Effector memory CD8-positive, alpha-beta T cell (primary cell): ENCODE results near the gene PLEKHA6.
"Not testable (repeated sequence)": the region's sequence is repeated elsewhere in the genome, so short reads cannot be mapped to it uniquely, and the experiment has no call there.

Source experiments
- ATAC-seq: fragments of 150-1000 bp; cut with Tn5 transposase; replicated peaks from 2 replicates; pipeline ENCODE4 v1.10.0; 2021; ENCODE audit warnings: mild to moderate bottlenecking, moderate library complexity
- DNase-seq, 3 experiments: peaks; one replicate each; pipeline ENCODE4 v3.0.0; 2021
- H3K27ac Mint-ChIP-seq, 2 donors: one replicate each; pipeline ENCODE4 v1.8.0; 2022; ENCODE audit warnings: mild to moderate bottlenecking in 2 of 2, mixed read lengths in 2 of 2, moderate library complexity in 2 of 2
- H3K27me3 Mint-ChIP-seq, 2 donors: one replicate each; pipeline ENCODE4 v1.8.0; 2022; ENCODE audit warnings: mixed read lengths in 2 of 2
- H3K36me3 Mint-ChIP-seq: one replicate; pipeline ENCODE4 v1.8.0; 2022; ENCODE audit warnings: mild to moderate bottlenecking, moderate library complexity, mixed read lengths; ENCODE audit not compliant: insufficient read depth
- H3K4me1 Mint-ChIP-seq, 2 donors: one replicate each; pipeline ENCODE4 v1.8.0; 2022; ENCODE audit warnings: low read depth in 2 of 2, mixed read lengths in 2 of 2
- H3K4me3 Mint-ChIP-seq, 2 donors: one replicate each; pipeline ENCODE4 v1.8.0; 2022; ENCODE audit warnings: mild to moderate bottlenecking in 2 of 2, mixed read lengths in 2 of 2, moderate library complexity in 2 of 2
- H3K9me3 Mint-ChIP-seq, 2 donors: one replicate each; pipeline ENCODE4 v1.8.0; 2022; ENCODE audit warnings: mixed read lengths in 2 of 2

The PLEKHA6 gene

DNA sequence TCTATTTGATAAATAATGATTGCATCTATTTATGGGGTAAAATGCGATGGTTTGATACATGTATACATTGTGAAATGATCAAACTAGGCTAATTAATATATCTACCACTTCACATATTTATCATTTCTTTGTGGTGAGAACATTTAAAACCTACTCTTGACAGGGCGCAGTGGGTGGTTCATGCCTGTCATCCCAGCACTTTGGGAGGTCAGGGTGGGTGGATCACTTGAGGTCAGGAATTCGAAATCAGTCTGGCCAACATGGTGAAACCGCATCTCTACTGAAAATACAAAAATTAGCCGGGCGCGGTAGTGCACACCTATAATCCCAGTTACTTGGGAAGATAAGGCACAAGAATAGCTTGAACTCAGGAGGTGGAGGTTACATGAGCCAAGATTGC lies 25.3 kb downstream of the PLEKHA6 start:
- no peak for DNase-seq
- peaks cover 18 to 29% of the 10 kb centered on the region in 2 donors for H3K27me3 Mint-ChIP-seq

DNA sequence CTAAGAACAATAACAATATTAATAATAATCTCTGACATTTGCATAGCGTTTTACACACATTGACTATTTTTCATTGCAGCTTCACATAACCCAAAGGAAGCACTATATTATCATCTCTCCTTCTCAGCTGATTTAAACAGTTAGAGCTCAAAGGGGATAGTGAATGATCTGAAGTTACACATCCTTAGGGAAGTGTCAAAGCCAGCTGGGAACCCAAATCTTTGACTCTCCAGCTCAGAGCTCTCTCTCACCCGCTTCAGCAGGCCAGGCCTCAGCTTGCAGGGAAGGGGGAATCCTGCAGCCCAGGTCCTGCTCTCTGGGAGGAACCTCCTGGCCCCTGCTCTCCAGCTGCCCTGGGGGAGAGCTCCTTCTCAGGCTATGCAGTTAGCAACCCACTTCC lies 26.3 kb downstream of the PLEKHA6 start:
- H3K36me3 Mint-ChIP-seq: no peaks in the 10 kb centered on the region
- H3K9me3 Mint-ChIP-seq: no peaks in the 10 kb centered on the region
- no peak overlapping the region for H3K4me3 Mint-ChIP-seq
- H3K27ac Mint-ChIP-seq: no peak overlapping the region
- DNase-seq: no peak
- H3K4me1 Mint-ChIP-seq: no peaks in the 10 kb centered on the region
- ATAC-seq: no peak
- peaks cover 25 to 28% of the 10 kb centered on the region in 2 donors for H3K27me3 Mint-ChIP-seq

More for the DNA sequence above, 25.3 kb downstream of the PLEKHA6 start:
- Mint-ChIP-seq H3K27ac (no peak overlapping the region), H3K4me3 (no peak overlapping the region), H3K36me3 (no peaks in the 10 kb centered on the region), H3K9me3 (no peaks in the 10 kb centered on the region), H3K4me1 (no peaks in the 10 kb centered on the region)
- ATAC-seq: no peak

DNA sequence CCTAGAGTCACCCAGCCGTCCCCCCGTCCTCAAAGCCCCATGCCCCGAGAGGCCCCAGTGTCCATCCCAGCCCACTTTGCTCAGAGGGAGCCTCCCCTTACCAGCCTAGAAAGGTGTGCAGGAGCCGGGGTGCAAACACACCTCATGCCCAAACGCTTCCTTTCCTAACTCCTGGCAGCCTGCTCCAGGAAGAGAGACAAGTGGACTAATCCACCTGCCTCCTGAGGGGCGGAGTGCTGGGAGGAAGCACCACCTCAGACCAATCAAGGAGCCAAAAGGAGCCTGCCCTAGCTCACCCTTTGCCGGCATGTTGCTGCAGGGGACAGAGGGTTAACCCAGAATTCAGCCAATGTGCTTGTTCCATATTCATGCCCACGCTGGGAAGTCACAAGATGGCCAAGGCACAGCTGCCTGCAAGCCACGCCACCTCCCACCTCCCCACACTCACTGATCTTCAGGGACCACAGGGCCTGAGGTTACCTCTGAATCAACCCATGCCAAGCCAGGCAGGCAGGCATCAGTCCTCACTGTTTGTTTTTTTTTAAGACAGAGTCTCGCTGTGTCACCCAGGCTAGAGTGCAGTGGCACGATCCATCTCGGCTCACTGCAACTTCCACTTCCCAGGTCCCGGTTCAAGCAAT lies 27.8 kb downstream of the PLEKHA6 start:
- H3K9me3 Mint-ChIP-seq: no peaks in the 10 kb centered on the region
- H3K27ac Mint-ChIP-seq: no peak overlapping the region
- H3K36me3 Mint-ChIP-seq: no peaks in the 10 kb centered on the region
- no peaks in the 10 kb centered on the region for H3K4me1 Mint-ChIP-seq
- no peak for DNase-seq
- H3K27me3 Mint-ChIP-seq: peaks cover 25 to 36% of the 10 kb centered on the region in 2 donors
- H3K4me3 Mint-ChIP-seq: no peak overlapping the region
- ATAC-seq: no peak

DNA sequence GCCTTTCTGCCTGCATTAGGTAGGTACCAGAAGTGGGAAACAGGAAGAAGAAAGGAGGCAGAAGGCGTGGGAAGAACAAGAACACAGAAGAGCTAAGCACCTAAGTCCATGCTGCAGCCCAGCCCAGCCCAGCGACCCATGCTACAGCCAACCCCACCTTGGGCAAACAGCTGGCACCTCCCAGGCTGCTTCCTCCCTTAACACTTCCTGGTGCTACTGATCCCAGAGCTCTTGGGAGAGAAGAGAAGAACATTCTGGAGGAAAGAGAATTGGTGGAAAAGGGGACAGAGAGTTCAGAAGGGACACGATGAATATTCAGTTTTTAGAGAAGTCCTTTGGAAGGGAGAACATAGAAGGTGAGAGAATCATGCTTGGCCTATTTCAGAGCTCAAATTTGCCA lies 28.5 kb downstream of the PLEKHA6 start:
- no peak overlapping the region for H3K4me3 Mint-ChIP-seq
- no peak overlapping the region for H3K27ac Mint-ChIP-seq
- DNase-seq: no peak
- no peaks in the 10 kb centered on the region for H3K36me3 Mint-ChIP-seq
- no peaks in the 10 kb centered on the region for H3K4me1 Mint-ChIP-seq
- H3K27me3 Mint-ChIP-seq: peaks cover 25 to 43% of the 10 kb centered on the region in 2 donors
- no peaks in the 10 kb centered on the region for H3K9me3 Mint-ChIP-seq
- no peak for ATAC-seq

DNA sequence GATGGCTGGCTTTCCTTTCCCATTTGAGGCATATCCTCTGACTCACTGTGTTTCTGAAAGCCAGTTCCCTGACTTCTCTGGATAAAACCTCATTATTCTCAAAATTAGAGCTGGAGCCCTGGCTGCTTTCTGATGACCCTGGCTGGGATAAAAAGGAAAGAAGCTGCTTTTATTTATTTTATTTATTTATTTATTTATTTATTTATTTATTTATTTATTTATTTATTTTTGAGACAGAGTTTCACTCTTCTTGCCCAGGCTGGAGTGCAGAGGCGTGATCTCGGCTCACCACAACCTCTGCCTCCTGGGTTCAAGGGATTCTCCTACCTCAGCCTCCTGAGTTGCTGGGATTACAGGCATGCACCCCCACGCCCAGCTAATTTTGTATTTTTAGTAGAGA lies 31.9 kb downstream of the PLEKHA6 start:
- H3K27ac Mint-ChIP-seq, H3K4me3 Mint-ChIP-seq, H3K36me3 Mint-ChIP-seq, H3K4me1 Mint-ChIP-seq, H3K9me3 Mint-ChIP-seq, ATAC-seq, DNase-seq: not testable (repeated sequence)
- H3K27me3 Mint-ChIP-seq: peaks cover 9 to 56% of the 10 kb centered on the region in 2 donors

DNA sequence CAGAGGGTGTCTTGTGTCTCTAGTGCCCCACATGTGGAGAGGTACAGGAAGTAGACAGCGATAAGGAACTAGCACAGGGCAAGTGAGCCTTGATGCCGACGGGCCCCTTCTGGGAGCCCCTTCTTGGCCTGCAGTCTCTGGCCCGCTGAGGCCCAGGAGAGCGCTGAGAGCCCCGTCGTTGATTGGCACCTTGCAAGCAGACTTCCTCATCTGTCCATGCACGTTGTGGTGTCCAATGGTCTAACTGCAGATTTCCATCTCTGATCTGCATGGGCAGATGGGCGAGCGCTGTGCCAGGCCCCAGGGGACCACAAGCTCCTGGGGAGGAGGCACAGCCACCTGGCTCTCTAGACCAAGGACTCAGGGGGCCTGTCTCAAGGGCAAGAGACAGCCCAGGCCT lies 32.4 kb downstream of the PLEKHA6 start:
- no peak for DNase-seq
- ATAC-seq: no peak
- Mint-ChIP-seq H3K27me3 (peaks cover 7 to 56% of the 10 kb centered on the region in 2 donors), H3K4me3 (no peak overlapping the region), H3K36me3 (no peaks in the 10 kb centered on the region), H3K27ac (no peak overlapping the region), H3K9me3 (no peaks in the 10 kb centered on the region), H3K4me1 (no peaks in the 10 kb centered on the region)

DNA sequence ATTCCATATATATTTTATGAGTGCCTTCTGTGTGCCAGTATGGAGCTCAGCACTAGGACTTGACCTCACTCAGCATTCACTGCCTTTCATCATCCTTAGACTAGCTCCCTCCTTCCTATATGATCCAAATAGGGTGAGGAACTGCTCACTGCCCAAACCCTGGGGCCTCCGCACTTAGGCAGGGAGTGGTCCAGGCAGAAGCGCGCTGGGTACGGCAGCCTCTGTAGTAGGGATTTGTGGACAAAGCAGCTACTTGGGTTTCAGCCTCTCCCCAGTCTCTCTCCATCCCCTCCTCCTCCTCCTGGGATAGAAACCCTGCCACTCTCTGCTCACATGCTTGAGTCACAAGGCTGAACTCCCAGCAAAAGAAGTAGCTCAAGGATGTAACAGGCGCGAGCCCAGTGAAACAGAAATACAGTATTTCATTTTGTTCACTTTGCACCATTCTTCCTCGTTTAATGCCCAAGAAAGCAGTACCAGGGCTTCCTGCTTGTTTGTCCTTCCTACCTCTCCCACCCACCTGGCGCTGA lies 32.9 kb downstream of the PLEKHA6 start:
- Mint-ChIP-seq H3K27me3 (peaks cover 7 to 59% of the 10 kb centered on the region in 2 donors), H3K4me1 (no peaks in the 10 kb centered on the region), H3K9me3 (no peaks in the 10 kb centered on the region), H3K4me3 (no peak overlapping the region), H3K36me3 (no peaks in the 10 kb centered on the region), H3K27ac (no peak overlapping the region)
- ATAC-seq (no peak), DNase-seq (no peak)

DNA sequence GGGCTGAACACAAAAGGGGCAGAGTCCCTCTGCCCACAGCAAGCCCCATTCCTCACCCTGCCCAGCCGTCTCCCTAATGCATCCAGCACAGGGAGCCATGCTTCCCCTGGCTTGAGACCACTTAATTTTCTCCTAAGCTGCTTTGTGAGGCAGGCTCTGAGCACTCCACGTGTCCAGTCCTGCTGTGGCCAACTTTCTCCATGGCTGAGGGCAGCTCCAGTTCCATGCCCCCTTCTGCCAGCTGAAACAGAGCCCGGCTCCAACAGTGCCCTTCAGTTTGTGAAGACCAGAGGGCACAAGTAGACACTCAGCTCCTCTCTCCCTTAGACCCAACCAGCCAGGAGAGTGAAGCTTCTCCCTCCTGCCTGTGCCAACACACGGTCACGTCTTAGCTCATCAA lies 33.8 kb downstream of the PLEKHA6 start:
- DNase-seq (no peak), ATAC-seq (no peak)
- no peak overlapping the region for H3K4me3 Mint-ChIP-seq
- no peak overlapping the region for H3K27ac Mint-ChIP-seq
- H3K4me1 Mint-ChIP-seq: no peaks in the 10 kb centered on the region
- H3K36me3 Mint-ChIP-seq: no peaks in the 10 kb centered on the region
- no peaks in the 10 kb centered on the region for H3K9me3 Mint-ChIP-seq
- peaks cover 0 to 64% of the 10 kb centered on the region in 2 donors for H3K27me3 Mint-ChIP-seq

DNA sequence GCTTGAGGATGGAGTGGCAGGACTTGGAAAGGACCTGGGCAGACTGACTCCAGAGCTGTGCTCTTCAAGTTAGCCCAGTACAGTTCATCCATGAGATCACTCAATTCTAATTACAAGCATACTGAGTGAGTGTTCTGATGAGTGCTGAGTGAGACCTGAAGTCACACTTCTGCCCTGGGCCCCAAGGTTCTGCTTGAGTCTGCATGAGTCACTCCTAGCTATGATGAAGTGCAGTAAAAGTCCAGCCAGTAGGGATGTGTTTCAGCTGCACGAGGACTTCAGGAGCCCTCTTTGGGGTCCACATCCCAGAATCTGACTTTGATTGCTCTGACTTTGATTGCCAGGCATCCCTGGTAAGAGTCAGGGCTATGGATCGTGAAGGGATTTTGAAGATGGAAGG lies 35.8 kb downstream of the PLEKHA6 start:
- DNase-seq (no peak), ATAC-seq (no peak)
- H3K36me3 Mint-ChIP-seq: no peaks in the 10 kb centered on the region
- no peak overlapping the region for H3K27ac Mint-ChIP-seq
- no peaks in the 10 kb centered on the region for H3K4me1 Mint-ChIP-seq
- no peak overlapping the region for H3K4me3 Mint-ChIP-seq
- H3K9me3 Mint-ChIP-seq: no peaks in the 10 kb centered on the region
- peaks cover 0 to 65% of the 10 kb centered on the region in 2 donors for H3K27me3 Mint-ChIP-seq

DNA sequence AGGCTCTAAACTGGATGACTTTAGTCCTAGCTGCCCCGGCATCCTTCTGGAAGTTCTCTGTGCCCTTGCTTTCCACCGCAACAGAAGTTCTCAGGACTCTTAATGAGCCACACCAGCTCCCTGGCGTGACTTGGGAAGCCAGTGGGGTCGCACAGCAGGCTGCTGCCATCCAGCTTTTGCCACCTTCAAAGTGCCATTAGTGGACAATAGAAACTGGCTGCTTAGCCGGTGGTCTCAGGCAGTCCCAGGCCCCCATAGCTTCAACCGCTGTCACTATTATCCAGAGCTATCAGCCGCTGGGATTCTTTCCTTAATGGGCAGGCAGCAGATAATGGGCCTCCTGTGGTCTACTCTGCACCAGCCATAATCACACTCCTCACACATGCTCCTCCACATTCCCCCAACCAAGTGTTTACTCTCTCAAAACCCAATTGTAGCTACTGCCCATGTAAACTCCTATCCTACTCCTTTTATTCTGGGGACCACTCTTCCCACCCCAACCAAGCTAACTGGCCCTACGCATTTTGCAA lies 37.3 kb downstream of the PLEKHA6 start:
- no peaks in the 10 kb centered on the region for H3K9me3 Mint-ChIP-seq
- peaks cover 0 to 60% of the 10 kb centered on the region in 2 donors for H3K27me3 Mint-ChIP-seq
- no peak overlapping the region for H3K4me3 Mint-ChIP-seq
- no peaks in the 10 kb centered on the region for H3K4me1 Mint-ChIP-seq
- no peaks in the 10 kb centered on the region for H3K36me3 Mint-ChIP-seq
- H3K27ac Mint-ChIP-seq: no peak overlapping the region
- DNase-seq: no peak
- ATAC-seq: no peak

DNA sequence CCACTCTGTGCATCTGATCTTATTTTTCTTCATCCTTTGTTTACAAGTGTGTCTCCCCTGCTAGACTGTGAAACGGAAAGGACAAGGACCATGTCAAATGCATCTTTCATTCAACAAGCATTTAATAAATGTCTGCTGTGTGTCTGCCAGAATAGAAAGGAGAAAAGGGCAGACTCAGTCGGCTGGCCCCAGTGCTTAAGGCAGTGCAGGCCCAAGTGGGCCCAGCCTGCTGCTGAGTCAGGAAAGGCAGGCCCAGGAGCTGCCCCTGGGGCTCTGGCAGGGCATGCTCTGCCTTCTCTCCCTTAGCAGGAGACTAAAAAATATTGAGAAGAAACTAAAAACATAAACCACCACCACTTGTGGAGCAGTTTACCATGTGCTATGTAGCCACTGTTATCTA lies 38.1 kb downstream of the PLEKHA6 start:
- no peak overlapping the region for H3K4me3 Mint-ChIP-seq
- H3K36me3 Mint-ChIP-seq: no peaks in the 10 kb centered on the region
- H3K27me3 Mint-ChIP-seq: peaks cover 0 to 53% of the 10 kb centered on the region in 2 donors
- DNase-seq (no peak), ATAC-seq (no peak)
- H3K27ac Mint-ChIP-seq: no peak overlapping the region
- H3K9me3 Mint-ChIP-seq: no peaks in the 10 kb centered on the region
- H3K4me1 Mint-ChIP-seq: no peaks in the 10 kb centered on the region

DNA sequence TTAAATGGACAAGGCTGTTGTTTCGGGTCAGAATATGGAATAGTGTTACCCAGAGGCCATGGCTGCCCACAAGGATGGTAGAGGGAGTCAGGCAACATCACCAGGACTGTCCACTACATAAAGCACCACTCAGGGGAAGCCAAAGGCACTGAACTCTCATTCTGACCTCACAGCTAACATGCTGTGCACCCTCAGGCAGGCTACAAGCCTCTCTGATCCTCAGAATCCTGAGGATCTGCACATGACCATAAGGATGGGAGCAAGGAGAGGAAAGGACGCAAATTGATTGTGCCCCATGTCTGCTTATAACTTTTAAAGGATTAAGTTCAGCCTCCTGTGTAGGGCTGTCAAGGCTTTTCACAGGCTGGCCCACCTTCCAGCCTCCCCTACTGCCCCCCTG lies 38.7 kb downstream of the PLEKHA6 start:
- Mint-ChIP-seq H3K27me3 (peaks cover 0 to 47% of the 10 kb centered on the region in 2 donors), H3K36me3 (no peaks in the 10 kb centered on the region), H3K4me3 (no peak overlapping the region), H3K4me1 (no peaks in the 10 kb centered on the region), H3K27ac (no peak overlapping the region), H3K9me3 (no peaks in the 10 kb centered on the region)
- no peak for ATAC-seq
- no peak for DNase-seq

DNA sequence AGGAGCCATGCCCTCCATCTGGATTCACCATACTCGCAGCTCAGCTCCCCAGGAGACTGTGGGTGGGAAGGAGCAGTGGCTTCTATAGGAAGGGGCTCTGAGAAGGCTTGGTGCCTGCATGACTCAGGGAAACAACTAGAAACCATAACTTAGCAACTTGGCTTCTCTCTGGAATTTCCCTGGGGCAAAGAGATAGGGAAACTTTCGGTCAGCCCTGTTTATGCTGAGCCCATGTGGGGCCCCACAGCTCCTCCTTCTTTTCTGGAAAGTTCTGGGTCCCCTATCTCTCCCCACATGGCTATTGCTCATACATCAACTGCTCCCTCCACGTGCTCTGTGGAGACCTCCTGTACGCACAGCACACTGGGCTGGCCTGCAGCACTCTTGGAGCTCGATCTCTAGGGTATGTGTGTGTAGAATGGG lies 39.3 kb downstream of the PLEKHA6 start:
- no peaks in the 10 kb centered on the region for H3K4me1 Mint-ChIP-seq
- H3K27me3 Mint-ChIP-seq: peaks cover 0 to 47% of the 10 kb centered on the region in 2 donors
- ATAC-seq (no peak), DNase-seq (no peak)
- no peaks in the 10 kb centered on the region for H3K36me3 Mint-ChIP-seq
- no peaks in the 10 kb centered on the region for H3K9me3 Mint-ChIP-seq
- H3K27ac Mint-ChIP-seq: no peak overlapping the region
- no peak overlapping the region for H3K4me3 Mint-ChIP-seq

DNA sequence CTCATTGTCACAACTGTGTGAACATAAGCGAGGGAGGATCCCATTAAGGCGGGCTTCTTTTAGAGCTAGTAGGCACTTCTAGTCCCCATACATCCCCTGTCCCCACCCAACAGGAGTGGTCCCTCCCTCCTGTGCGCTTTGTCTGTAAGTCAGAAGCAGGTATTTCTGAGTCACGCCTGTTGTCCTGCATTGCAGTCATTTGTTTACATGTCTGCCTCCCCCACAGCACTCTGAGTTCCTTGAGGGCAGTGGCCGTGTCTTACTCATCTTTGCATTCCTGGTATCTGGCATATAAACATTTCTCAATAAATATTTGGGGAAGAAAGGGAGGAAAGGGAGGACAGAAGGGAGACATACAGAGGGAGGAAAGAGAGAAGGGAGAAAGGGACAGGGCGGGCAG lies 40.3 kb downstream of the PLEKHA6 start:
- DNase-seq (no peak), ATAC-seq (no peak)
- Mint-ChIP-seq H3K36me3 (no peaks in the 10 kb centered on the region), H3K4me1 (no peaks in the 10 kb centered on the region), H3K4me3 (no peak overlapping the region), H3K27me3 (peaks cover 3 to 45% of the 10 kb centered on the region in 2 donors), H3K27ac (no peak overlapping the region), H3K9me3 (no peaks in the 10 kb centered on the region)
